ENCODE measurements around the gene KMT2A.
"Not testable (repeated sequence)": the region's sequence is repeated elsewhere in the genome, so short reads cannot be mapped to it uniquely, and the experiment has no call there.

Gene KMT2A

GRCh38 chr11:118533769-118534729 lies 97.8 kb downstream of the KMT2A start:
- no peak for DNase-seq (ENCODE audit: low read depth in 2 of 2)

- no peak for DNase-seq (ENCODE audit: low read depth in 2 of 2)
These were observed 99.0 kb downstream of the KMT2A start for GRCh38 chr11:118535261-118535660.

- DNase-seq (ENCODE audit: low read depth in 2 of 2), result no peak
These were observed 100.4 kb downstream of the KMT2A start for GRCh38 chr11:118536726-118537125.

GRCh38 chr11:118537409-118537980 lies 101.2 kb downstream of the KMT2A start:
- DNase-seq (ENCODE audit: low read depth in 2 of 2), result no peak

- no peak for DNase-seq (ENCODE audit: low read depth in 2 of 2)
These were observed 107.8 kb downstream of the KMT2A start for GRCh38 chr11:118544010-118544646.

- no peak for DNase-seq (ENCODE audit: low read depth in 2 of 2)
These were observed 108.3 kb downstream of the KMT2A start for GRCh38 chr11:118544647-118545010.

- no peak for DNase-seq (ENCODE audit: low read depth in 2 of 2)
These were observed 109.2 kb downstream of the KMT2A start for GRCh38 chr11:118545533-118545932.

GRCh38 chr11:118547132-118547531 lies 110.8 kb downstream of the KMT2A start:
- DNase-seq (ENCODE audit: low read depth in 2 of 2), result no peak

GRCh38 chr11:118552341-118552740 lies 116.0 kb downstream of the KMT2A start:
- no peak for DNase-seq (ENCODE audit: low read depth in 2 of 2)

- no peak for DNase-seq (ENCODE audit: low read depth in 2 of 2)
These were observed 124.5 kb downstream of the KMT2A start for GRCh38 chr11:118560806-118561205.

- no peak for DNase-seq (ENCODE audit: low read depth in 2 of 2)
These were observed 128.8 kb downstream of the KMT2A start for GRCh38 chr11:118565051-118565450.

GRCh38 chr11:118569670-118570069 lies 133.4 kb downstream of the KMT2A start:
- no peak for DNase-seq (ENCODE audit: low read depth in 2 of 2)

GRCh38 chr11:118570787-118571186 lies 134.5 kb downstream of the KMT2A start:
- no peak for DNase-seq (ENCODE audit: low read depth in 2 of 2)

GRCh38 chr11:118571701-118572060 lies 135.4 kb downstream of the KMT2A start:
- not testable (repeated sequence) for DNase-seq (ENCODE audit: low read depth in 2 of 2)

GRCh38 chr11:118572061-118572980 lies 136.0 kb downstream of the KMT2A start, which contains the start of gene ARCN1:
ARCN1 (plus strand) TSS chr11:118572409; CDS start chr11:118572548, 139 bp downstream.
- DNase-seq (ENCODE audit: low read depth in 2 of 2), result peak; percentile 60 to 63

- DNase-seq (ENCODE audit: low read depth in 2 of 2), result no peak
These were observed 136.8 kb downstream of the KMT2A start for GRCh38 chr11:118572981-118573550.

GRCh38 chr11:118574636-118575035 lies 138.3 kb downstream of the KMT2A start:
- no peak for DNase-seq (ENCODE audit: low read depth in 2 of 2)

All from stimulated activated CD8-positive, alpha-beta memory T cell treated with anti-CD3 and anti-CD28 coated beads, Interleukin-15, amount 100 ng/mL, for 4 hours (primary cell).